Adipose tissue (tissue), 3 donors: ENCODE results near the gene ANGEL1. TPM values are rescaled to one million over a fixed set of nuclear protein-coding genes. Genes with fewer than 3 reads are reported as not detected.

Experiments used
- H3K27ac ChIP-seq: one replicate; pipeline ENCODE4 v1.5.1; 2013; ENCODE audit warnings: low read depth, low read length
- WGBS, 3 donors: extraction: QIAGEN DNeasy Blood & Tissue Kit; methylation state at CpG; one replicate each; pipeline ENCODE4 v1.1.7; 2013; 5-methylcytosine and 5-hydroxymethylcytosine counted together
- polyA plus RNA-seq, 3 donors: library from polyadenylated mRNA; stranded (reverse); fragments of 200-250 nt; gene quantifications; one replicate each; pipeline ENCODE4 v1.2.3, GENCODE V29; 2013
- donor health status: healthy with polysubstance abuse.
- donor health status: Bipolar disorder and iron deficiency.
- donor health status: healthy.

Gene ANGEL1
- polyA plus RNA-seq, 3 donors, result 4.3 to 22.5 (median 6.9) TPM

DNA sequence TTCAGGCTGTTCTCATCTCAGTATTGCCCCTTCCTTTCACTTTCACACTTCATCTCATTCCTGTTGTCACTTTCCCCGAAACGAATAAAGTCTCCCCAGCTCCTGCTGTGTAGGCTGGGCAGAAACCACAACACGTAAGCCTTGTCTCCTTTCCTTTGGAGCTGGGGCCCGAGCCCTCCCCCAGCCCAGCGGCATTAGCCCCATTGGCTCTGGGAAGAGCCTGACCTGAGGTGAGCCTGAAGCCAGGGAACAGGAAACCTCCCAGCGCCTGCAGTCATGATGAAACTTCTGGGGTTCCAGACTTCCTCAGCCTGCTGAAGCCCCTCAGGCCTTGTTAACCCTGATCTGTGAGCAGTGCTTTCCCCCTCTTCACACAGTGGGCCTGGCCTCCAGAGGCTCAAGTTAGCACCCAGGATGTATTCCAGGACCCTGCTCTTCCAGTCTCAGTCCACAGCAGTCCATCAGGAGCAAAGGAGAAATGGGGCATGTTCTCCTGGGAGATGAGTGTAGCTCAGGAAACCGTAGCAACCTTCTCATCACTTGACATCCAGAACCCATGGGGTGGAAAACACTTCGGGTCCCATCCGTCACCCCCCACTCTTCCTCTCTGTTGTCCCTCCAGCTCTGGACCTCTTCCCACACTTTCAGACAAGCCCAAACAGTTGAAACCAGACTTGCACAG lies 29.7 kb downstream of the ANGEL1 start:
- 30 to 82% (median 40%) methylated on average over 9 of the region's 9 CpGs for WGBS, 3 donors
- H3K27ac ChIP-seq, result no peak overlapping the region

DNA sequence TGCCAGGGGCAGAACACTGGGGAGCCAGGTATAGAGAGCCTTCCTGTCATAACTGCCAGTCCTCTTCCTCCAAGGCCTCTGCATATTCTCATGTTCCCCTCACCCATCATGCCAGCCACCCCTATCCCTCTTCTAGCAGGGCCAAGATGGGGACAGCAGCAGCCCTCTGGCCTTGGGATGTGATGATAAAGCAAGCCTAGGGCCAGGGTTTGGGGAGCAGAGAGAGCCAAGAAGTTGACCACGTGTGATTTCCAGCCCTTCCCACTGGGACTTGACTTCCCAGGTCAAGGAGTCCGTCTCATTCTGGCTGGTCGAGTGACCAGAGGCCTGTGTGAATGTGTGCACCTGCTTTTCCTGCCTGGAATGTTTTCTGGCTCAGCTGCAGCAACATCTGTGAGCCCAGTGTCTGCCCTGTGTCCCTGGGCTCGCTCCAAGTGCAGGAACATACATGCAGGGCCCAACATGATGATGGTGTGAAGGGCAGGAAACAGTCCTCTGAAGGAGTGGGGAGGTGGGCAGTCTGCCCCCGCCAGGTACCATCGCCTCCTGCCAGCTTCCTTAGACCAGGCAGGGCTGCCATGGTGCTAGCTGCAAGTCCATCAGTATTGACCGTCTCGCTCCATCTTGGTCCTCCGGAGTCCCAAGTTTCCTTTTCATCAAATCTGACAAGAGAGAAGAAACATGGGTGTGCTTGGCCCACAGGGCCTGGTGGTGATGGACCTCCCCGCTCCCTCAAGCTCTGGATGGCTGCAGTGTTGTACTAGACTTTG lies 30.4 kb downstream of the ANGEL1 start:
- no peak overlapping the region for H3K27ac ChIP-seq
- 66 to 79% (median 67%) methylated on average over 10 of the region's 10 CpGs for WGBS, 3 donors

DNA sequence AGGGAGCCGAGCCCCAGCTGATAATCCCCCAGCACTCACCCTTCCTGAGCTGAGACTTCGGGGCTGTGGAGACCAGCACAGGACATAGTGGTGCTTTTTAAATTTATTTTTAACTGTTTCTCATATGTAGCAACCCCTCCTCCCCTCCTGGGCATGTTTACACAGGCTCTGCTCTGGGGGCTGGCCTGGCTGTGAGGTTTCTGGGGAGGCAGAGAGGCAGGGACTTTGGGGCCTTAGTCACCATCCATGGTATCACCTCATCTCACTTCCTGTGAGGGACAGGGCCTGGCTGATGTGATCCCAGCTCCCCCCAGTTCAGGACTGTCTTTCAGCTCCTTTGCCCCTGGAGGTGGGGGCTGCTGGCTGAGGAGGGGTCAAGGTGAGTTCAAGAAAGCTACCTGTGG lies 31.0 kb downstream of the ANGEL1 start:
- WGBS, 3 donors, result 71 to 88% (median 77%) methylated on average over 2 of the region's 2 CpGs
- no peak overlapping the region for H3K27ac ChIP-seq

DNA sequence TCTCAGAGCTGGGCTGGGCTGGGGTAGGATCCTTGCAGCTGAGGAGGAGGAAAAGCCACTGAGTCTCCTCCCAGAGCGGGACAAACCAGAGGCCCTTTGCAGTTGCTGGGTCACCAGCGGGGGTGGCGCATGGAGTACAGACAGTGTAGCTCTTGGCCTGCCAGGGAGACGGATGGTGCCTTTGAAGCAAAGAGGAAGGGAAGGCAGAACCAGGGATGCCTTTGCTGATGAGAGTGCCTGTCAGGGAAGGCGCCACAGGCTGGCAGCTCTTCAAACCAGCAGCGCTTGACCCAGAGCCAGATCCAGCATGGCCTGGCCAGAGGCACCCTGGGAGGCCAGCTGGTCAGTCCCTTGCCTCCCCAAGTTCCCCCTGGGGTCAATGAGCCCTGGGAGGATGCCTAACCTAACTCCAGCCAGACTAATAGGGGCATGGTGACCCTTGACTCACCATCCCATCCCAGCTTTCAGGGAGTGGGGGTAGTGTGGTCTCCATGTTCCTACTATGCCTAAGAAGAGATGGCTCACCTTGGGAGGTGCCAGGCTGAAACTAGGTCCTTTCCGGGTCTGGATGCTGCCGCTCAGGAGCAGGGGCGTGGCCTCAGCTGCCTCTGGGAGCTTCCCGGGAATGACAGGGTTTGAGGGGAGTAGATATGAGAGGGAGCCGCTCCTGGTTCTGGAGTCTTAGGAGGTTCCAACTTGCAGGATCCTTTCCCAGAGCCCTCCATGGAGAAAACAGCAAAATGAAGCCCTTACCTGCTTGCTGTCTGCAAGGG lies 31.6 kb downstream of the ANGEL1 start:
- 79 to 89% (median 82%) methylated on average over 11 of the region's 11 CpGs for WGBS, 3 donors

DNA sequence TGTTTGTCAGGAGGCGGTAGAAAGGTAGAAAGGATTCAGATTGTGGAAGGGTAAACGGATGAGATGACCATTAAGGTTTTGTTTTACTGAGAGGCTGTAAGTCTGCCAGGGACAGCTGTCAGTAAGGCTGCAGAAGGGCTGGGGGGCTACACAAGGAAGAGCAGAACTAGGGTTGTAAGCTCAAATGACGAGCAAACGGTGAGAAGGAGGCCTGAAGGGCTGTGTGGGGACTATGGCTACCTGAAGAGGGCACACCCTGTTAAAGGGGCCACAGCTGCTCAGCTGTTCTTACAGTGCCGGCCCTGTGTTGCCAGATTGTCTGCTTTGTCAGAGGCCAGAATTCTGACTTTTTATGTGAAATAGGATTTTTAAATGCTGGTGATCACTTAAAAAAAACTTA lies 32.3 kb downstream of the ANGEL1 start:
- WGBS, 3 donors, result 56 to 66% (median 62%) methylated on average over 5 of the region's 5 CpGs
- no peak overlapping the region for H3K27ac ChIP-seq

More for the DNA sequence above, 31.6 kb downstream of the ANGEL1 start:
- H3K27ac ChIP-seq, result no peak overlapping the region

DNA sequence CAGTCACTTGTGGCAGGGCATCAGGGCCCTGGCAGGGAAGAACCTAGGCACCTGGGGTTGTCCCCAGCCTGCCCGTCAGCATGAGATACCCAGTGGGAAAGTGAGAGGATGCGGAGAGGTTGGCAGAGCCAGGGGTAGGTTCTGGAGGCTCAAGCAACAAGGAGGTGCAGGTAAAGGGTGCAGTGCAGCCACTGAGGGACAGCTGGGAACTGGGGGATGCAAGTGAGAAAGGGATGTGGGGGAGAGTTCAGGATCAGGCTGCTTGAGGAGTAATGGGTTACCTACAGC lies 32.7 kb downstream of the ANGEL1 start:
- H3K27ac ChIP-seq, result no peak overlapping the region
- WGBS, 3 donors, result 93 to 95% (median 95%) methylated on average over 2 of the region's 2 CpGs

DNA sequence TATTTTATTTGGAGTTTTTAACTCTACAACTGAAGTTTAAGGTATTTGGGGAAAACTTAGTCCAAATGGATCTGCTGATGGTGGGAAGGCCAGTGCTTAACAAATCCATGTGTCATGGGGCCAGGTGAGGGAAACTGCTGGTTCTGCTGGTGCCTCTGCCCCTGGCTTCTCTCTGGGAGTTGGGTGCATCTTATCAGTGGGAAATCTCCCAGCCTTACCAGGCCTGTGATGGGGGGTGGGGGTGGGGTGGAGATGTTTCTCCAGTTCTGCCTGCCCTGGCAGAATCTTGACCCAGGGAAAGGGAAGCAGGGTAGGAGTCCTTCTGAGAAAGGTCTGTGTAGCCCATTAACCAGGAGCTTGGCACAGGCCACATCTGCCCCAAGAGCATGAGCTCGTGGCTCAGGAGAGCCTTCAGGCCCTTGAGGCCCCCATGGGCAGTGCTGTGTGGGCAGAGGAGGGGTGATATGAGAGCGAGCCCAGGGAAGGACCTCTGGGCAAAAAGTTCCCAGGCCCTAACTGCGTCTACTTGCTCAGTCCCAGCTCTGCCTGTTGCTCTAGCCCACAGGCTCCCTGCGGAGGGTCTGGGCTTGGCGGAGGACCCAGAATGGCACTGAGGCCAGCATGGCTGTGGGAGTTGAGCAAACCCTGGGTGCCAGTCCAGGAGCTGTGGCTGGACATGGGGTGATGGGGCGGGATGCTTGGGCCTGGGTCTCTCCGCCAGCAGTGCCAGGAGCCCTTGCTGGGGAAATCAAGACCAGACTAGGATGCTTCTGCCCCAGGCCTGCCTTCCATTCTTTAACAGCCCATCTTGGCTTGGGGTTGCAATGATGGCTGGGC lies 33.2 kb downstream of the ANGEL1 start:
- no peak overlapping the region for H3K27ac ChIP-seq
- WGBS, 3 donors, result 91 to 96% (median 95%) methylated on average over 7 of the region's 7 CpGs

DNA sequence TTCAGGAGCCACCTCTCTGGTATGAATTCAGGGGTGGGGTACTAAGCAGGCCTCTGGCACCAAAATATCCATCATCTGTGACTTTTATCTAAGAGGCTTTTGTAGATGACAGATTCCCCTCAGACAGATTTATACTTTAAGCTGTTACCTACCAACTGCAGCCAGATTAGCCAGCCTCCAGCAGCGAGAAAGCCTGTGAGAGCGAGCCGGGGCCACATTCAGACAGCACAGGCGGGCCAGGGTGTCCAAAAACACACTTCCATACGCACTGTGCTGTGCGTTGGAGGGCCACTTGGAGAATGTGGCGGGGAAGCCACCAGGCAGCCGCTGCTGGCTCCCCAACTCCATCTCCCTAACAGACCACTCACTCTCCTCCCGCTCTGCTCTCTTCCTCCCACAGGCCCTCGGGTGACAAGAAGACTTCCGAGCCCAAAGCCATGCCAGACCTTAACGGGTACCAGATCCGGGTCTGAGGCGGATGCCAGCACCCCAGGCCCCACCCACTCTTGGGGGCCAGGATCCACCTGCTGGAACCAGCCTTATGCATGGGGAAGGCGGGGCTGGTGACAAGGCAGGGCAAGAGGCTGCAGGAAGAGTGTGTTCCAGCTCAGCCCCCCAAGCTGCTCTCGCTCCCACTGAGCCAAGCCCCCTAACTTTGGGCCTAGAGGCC lies 34.0 kb downstream of the ANGEL1 start:
- H3K27ac ChIP-seq, result no peak overlapping the region
- 85 to 90% (median 88%) methylated on average over 16 of the region's 16 CpGs for WGBS, 3 donors

DNA sequence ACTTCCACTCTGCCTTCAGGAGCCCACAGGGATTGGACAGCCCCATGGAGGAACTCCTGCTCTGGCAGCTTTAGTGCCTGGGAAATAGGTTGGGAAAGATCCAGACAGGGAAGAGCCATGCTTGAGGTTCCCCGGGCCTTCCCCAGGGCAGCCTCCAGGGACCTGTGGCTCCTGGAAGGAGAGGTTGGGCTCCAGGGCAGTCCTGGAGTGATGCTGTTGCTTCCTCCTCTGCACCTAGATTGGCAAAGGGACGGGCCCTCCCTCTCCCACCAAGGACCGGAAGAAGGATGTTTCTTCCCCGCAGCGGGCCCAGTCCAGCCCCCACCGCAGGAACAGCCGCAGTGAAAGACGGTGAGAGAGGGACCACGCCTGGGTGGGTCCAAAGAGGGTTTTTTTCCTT lies 35.0 kb downstream of the ANGEL1 start:
- H3K27ac ChIP-seq, result no peak overlapping the region
- WGBS, 3 donors, result 56 to 81% (median 69%) methylated on average over 9 of the region's 9 CpGs

DNA sequence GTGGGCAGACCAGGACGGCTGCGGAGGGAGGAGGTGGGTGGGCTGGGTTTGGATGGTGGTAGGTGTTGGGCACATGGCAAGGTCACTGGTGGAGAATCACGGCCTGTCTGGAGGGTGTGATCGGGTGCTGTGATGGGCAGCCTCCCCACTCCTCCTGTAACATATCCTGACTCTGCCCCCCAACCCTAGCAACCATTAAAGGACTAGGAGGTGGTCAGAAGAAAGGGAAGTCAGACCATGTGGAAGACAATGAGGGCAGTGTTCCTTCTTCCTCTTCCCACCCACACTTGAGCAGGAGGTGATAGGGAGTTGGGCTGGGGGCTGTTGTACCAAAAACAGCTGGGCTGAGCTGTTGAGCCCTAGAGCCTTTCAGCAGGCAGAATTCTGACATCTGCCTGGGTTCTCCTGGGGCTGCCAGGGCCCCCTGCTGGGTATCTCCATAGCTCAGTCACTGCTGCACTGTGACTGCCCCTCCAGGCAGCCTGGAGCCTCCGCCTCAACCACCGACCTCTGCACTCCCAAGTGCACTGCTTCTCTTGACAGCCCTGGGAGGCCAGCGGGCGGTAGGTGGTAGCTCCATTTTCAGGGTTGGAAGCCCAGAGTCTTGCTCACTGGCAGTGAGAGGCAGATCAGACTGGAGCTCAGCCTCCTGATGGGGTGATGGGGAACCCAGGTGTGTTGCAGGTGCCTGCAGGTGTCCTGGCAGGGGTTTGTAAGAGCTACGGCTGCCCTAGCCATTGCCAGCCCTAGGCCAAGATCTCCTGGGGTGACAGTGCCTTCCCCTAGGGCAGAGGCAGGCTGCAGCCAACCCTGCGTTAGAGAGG lies 36.0 kb downstream of the ANGEL1 start:
- 65 to 88% (median 88%) methylated on average over 10 of the region's 10 CpGs for WGBS, 3 donors
- no peak overlapping the region for H3K27ac ChIP-seq

DNA sequence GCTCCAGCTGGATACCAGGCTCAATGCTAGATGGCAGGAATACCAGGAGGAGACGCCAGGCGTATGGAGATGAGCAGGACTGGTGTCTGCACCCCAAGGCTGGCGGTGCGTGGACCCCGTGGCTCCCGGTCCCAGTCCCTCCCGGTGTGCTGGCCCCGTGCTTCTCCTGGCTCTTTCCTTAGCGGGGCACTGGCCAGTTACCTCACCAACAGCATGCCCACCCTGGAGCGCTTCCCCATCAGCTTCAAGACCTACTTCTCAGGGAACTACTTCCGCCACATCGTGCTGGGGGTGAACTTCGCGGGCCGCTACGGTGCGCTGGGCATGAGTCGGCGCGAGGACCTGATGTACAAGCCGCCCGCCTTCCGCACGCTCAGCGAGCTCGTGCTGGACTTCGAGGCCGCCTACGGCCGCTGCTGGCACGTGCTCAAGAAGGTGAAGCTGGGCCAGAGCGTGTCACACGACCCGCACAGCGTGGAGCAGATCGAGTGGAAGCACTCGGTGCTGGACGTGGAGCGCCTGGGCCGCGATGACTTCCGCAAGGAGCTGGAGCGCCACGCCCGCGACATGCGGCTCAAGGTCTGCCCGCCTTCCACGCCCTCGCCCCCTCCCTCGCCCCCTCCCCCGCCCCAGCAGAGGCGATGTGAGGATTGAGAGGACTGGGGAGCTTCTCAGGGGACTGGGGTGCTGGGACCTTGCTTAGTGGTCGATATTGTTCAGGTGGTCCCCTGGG lies 36.8 kb downstream of the ANGEL1 start:
- 89 to 97% (median 95%) methylated on average over 53 to 54 of the region's 54 CpGs for WGBS, 3 donors
- H3K27ac ChIP-seq, result no peak overlapping the region

DNA sequence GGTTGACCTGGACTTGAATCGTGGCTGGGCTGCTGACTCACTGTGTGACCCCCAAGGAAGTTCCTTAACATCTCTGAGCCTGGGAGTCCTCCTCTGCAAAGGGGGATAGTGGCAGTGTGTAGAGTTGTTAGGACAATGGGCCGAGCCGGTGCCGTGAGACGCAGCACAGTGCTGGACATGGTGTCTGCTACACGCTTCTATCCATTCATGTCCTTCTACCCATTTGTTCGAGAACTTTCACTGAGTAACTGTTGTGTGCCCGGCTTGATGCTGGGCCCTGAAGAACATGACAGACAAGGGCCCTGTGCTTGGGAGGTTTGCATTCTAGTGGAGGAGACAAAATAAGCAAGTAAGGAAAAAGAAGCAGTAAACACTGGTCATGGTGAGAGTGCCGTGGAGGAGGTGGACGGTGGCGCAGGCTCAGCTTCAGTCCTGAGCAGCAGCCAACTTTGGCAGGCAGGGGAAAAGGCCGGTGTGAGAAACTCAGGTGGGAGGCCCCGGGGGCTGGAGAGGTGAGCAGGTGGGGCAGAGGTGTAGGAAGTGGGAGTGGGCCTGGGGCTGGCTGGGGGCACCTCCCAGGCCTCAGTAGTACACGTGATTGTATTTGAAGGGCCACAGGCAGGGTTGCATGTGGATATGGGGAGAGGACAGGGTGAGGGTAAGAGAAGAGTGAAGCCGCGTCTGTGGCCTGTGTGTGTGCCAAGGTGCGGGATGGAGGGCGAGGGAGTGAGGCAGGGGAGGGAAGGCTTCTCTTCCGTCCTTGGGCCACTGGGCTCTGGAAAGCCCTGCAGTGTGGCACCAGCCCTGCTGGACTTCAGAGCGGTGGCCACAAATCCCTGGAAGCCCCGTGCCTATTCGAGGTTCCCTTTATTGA lies 37.6 kb downstream of the ANGEL1 start:
- 67 to 89% (median 86%) methylated on average over 22 of the region's 22 CpGs for WGBS, 3 donors
- H3K27ac ChIP-seq, result no peak overlapping the region

DNA sequence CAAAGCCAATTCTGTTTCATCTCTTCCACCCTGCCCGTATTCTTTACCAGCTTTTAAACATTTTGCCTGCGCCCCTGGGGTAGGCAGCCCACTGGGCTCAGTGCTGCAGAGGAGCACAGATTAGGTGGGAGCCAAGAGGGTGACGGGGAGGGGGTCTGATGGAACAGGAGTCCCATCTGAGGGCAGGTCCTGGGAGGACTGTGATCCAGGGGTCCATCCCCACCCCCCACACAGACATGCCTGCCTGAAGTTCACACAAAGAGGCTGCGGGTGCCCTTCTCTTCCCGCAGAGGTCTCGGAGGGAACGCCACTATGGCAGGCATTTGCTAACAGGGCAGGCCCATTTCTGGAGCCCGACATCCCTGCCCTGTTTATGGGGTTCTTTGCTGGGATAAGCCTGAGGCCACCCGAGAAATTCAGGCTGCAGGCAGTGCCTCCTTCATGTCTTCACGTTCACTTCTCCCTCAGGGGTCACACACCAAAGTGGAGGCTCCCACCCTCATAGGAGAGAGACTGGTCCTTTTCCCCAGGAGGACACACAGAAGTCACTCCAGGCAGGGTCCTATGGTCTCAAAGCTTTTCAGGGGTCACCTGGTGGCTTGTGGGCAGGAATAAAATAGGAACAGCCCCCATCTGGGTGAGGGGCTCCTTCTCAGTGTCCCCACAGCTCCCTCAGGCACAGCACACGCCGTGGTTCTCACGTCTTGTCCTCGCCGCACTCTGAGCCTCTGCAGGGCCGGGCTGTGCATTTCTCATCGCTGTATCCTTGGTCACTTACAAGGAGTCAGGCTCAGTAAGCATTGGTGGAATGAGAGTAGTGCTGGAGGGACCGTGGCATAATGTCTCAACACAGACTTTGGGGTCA lies 38.5 kb downstream of the ANGEL1 start:
- WGBS, 3 donors, result 77 to 89% (median 89%) methylated on average over 18 of the region's 18 CpGs
- H3K27ac ChIP-seq, result no peak overlapping the region

DNA sequence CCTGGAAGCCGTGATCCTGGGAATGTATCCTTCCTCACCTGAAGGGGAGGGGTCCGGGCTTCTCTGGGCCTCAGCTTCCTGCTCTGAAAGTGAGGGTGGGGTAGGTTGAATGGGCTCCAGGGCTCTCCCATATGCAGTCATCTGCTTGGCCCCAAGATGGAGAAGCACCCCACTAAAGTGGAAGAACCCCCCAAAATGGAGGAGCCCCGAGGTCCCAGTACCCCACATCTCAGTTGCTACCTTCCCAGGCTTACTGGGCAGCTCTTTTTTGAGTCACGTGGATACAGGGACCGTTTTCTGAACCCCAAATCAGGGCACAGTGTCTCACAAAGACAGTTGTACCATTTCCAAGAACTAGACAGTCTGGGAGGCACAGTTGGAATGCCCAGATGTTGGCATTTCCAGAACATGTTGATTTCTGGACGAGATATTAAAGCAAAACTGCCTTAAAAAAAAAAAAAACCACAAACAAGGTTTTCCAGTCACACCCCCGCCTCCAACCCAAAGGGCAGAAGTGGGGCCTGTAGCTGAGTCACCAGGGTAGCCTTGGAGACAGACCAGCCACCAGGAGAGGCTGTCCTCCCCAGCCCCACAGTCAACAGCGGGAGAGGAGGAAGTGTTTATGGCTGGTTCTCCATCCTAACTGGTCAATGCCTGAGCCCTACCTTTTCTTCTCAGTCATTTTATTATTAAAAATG lies 39.3 kb downstream of the ANGEL1 start:
- 16 to 35% (median 16%) methylated on average over 8 of the region's 8 CpGs for WGBS, 3 donors
- H3K27ac ChIP-seq, result no peak overlapping the region
